ENCODE data around the gene PNLIPRP2.

Gene PNLIPRP2

GRCh38 chr10:116633216-116633600 lies 12.5 kb downstream of the PNLIPRP2 start:
- TF ChIP-seq SPI1 (IDR thresholded peaks at IDR 0.05; ENCODE audit: borderline replicate concordance, low read depth) = no peak
- TF ChIP-seq GABPA (IDR thresholded peaks at IDR 0.05; ENCODE audit: low read depth) = no peak
- no peak for TF ChIP-seq CTCF (IDR thresholded peaks at IDR 0.05; ENCODE audit: insufficient read depth, low read length)
- TF ChIP-seq POLR2AphosphoS5 (IDR thresholded peaks at IDR 0.05; ENCODE audit: low read depth) = no peak
- no peak for TF ChIP-seq REST (IDR thresholded peaks at IDR 0.05; ENCODE audit: insufficient replicate concordance, low read depth)
- no peak for DNase-seq (ENCODE audit: low read depth in 1 of 2, low spot score in 1 of 2)
- H3K4me3 ChIP-seq (replicated peaks; ENCODE audit: insufficient read depth, low read length) = no peak overlapping the region
- no peak overlapping the region for H3K27ac ChIP-seq (replicated peaks)
- no peaks in the 10 kb centered on the region for H3K27me3 ChIP-seq (ENCODE audit: insufficient read depth, poor library complexity, severe bottlenecking)

DNA sequence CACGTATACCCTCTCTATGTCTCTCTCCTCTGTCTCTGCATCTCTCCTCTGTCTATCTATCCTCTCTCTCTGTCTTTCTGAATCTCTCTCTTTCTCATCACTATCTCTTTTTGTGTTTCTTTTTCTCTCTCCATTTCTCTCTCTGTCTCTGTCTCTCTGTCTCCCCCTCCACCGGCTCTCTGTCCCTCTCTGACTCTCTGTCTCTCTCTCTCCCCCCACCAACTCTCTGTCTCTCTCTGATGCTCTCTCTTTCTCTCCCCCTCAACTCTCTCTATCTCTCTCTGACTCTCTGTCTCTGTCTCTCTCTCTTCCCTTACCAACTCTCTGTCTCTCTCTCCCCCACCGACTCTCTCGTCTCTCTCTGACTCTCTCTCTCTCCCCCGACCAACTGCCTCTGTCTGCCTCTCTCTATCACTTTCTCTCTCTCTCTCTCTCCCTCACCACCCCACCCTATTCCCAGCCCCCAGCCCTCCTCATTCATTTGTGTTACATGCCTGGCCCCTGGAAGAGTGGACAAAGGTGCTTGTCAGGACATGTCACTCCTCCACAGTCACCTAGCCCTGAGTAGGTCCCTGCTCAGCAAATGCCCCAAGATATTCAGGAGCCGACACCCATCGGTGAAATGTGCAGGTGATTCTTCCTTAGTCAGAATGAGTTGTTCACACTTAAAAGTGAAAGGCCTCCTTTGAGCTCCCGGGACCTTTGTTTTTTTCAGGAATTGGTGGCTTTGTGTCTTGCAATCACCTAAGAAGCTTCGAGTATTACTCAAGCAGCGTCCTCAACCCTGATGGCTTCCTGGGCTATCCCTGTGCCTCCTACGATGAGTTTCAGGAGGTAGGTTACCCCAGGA lies 13.6 kb downstream of the PNLIPRP2 start:
- Histone ChIP-seq H3K27me3 (ENCODE audit: insufficient read depth, poor library complexity, severe bottlenecking) (no peaks in the 10 kb centered on the region), H3K4me3 (replicated peaks; ENCODE audit: insufficient read depth, low read length) (no peak overlapping the region), H3K27ac (replicated peaks) (no peak overlapping the region)
- DNase-seq (ENCODE audit: low read depth in 1 of 2, low spot score in 1 of 2) = no peak
- no peak for TF ChIP-seq GABPA (IDR thresholded peaks at IDR 0.05; ENCODE audit: low read depth)
- TF ChIP-seq CTCF (IDR thresholded peaks at IDR 0.05; ENCODE audit: insufficient read depth, low read length) = no peak
- no peak for TF ChIP-seq REST (IDR thresholded peaks at IDR 0.05; ENCODE audit: insufficient replicate concordance, low read depth)
- no peak for TF ChIP-seq SPI1 (IDR thresholded peaks at IDR 0.05; ENCODE audit: borderline replicate concordance, low read depth)

- no peak overlapping the region for H3K4me3 ChIP-seq (replicated peaks; ENCODE audit: insufficient read depth, low read length)
- TF ChIP-seq REST (IDR thresholded peaks at IDR 0.05; ENCODE audit: insufficient replicate concordance, low read depth) = no peak
- no peak for TF ChIP-seq GABPA (IDR thresholded peaks at IDR 0.05; ENCODE audit: low read depth)
- TF ChIP-seq CTCF (IDR thresholded peaks at IDR 0.05; ENCODE audit: insufficient read depth, low read length) = no peak
- TF ChIP-seq POLR2AphosphoS5 (IDR thresholded peaks at IDR 0.05; ENCODE audit: low read depth) = no peak
- TF ChIP-seq SPI1 (IDR thresholded peaks at IDR 0.05; ENCODE audit: borderline replicate concordance, low read depth) = no peak
- DNase-seq (ENCODE audit: low read depth in 1 of 2, low spot score in 1 of 2) = no peak
- H3K27me3 ChIP-seq (ENCODE audit: insufficient read depth, poor library complexity, severe bottlenecking) = no peaks in the 10 kb centered on the region
- no peak overlapping the region for H3K27ac ChIP-seq (replicated peaks)
Observed at GRCh38 chr10:116636385-116636784, 15.6 kb downstream of the PNLIPRP2 start.

Data from HL-60 (cell line).